Large intestine (tissue), 3 donors: ENCODE data around the gene TLE4. TPM values are rescaled to one million over a fixed set of nuclear protein-coding genes. Genes with fewer than 3 reads are reported as not detected.
"Not testable (repeated sequence)": the region's sequence is repeated elsewhere in the genome, so short reads cannot be mapped to it uniquely, and the experiment has no call there.

Experiments used
- DNase-seq, 2 donors: peaks; one replicate each; pipeline versions ENCODE4 v3.0.0 to v3.0.0-alpha.2; 2013
- H3K27ac ChIP-seq: one replicate; pipeline ENCODE4 v1.5.1; 2013; ENCODE audit warnings: low read length
- H3K27me3 ChIP-seq: 2 replicates; pipeline ENCODE4 v1.6.1; 2013; ENCODE audit warnings: low read length; ENCODE audit not compliant: control insufficient read depth, insufficient read depth
- H3K36me3 ChIP-seq: 2 replicates; pipeline ENCODE4 v1.6.1; 2013; ENCODE audit warnings: low read length; ENCODE audit not compliant: control insufficient read depth, insufficient read depth
- H3K4me1 ChIP-seq: one replicate; pipeline ENCODE4 v1.6.1; 2013; ENCODE audit warnings: low read length; ENCODE audit not compliant: control insufficient read depth, insufficient read depth
- H3K4me3 ChIP-seq: one replicate; pipeline ENCODE4 v1.5.1; 2013; ENCODE audit warnings: low read length
- H3K9me3 ChIP-seq: one replicate; pipeline ENCODE4 v1.6.1; 2013; ENCODE audit warnings: mild to moderate bottlenecking, low read depth, low read length, moderate library complexity; ENCODE audit not compliant: control insufficient read depth
- WGBS: methylation state at CpG from one replicate; pipeline ENCODE4 v1.1.5; 2013; ENCODE audit warnings: low lambda C conversion rate; ENCODE audit not compliant: insufficient coverage; 5-methylcytosine and 5-hydroxymethylcytosine counted together
- polyA plus RNA-seq: library from polyadenylated mRNA; unstranded; fragments of 120-200 nt; gene quantifications from one replicate; pipeline ENCODE4 v1.2.1, GENCODE V29; 2013

Gene TLE4
- polyA plus RNA-seq, 1 donor: 33.3 TPM

DNA sequence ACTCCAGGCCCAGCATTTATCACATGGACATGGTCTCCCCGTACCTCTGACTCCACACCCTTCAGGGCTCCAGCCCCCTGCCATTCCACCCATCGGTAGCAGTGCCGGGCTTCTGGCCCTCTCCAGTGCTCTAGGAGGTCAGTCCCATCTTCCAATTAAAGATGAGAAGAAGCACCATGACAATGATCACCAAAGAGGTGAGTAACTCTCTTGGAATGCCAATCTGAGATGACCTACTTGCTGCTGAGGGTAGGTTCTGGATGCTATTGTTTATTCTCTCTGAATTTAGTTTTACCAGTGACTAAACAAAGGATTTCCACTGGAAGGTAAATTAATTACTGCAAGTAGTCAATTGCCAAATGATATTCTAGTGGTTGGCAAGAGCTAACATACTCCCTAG is 80.8 kb downstream of the TLE4 start:
- WGBS: no CpG with 5 or more reads among the region's 3 CpGs
- no peak overlapping the region for H3K27ac ChIP-seq
- H3K36me3 ChIP-seq: peaks cover 11% of the 10 kb centered on the region
- H3K4me1 ChIP-seq: no peaks in the 10 kb centered on the region
- no peak for DNase-seq
- no peak overlapping the region for H3K4me3 ChIP-seq
- H3K27me3 ChIP-seq: no peaks in the 10 kb centered on the region
- H3K9me3 ChIP-seq: no peaks in the 10 kb centered on the region

DNA sequence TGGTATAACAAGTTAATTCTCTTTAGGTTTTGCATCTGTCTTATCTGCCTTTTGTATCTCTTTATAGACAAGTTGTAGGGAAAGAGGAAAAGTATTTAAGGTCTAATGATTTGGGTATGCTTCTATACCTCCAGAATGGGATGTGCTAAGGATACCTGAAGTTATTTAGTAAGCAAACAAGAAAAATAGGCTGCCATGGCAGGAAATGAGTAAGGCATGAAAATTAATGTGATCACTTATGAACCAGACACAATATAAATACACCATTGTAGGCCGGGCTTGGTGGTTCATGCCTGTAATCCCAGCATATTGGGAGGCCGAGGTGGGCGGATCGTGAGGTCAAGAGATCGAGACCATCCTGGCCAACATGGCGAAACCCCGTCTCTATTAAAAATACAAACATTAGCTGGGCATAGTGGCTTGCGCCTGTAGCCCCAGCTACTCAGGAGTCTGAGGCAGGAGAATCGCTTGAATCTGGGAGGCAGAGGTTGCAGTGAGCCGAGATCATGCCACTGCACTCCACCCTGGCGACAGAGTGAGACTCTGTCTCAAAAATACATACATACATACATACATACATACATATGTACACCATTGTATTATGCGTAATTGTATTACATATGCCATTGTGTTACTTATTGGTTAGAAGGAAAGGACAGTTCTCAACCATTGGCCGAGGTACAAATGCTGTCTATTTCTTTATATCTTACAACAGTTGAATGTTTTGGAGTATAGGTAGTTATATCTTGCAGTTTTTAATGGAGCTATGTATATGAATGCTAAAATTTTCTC is 83.0 kb downstream of the TLE4 start:
- H3K36me3 ChIP-seq: peaks cover 11% of the 10 kb centered on the region
- H3K4me1 ChIP-seq, H3K27ac ChIP-seq, H3K27me3 ChIP-seq, H3K9me3 ChIP-seq, H3K4me3 ChIP-seq, DNase-seq: not testable (repeated sequence)
- WGBS: 100% methylated on average over 2 of the region's 13 CpGs

- H3K36me3 ChIP-seq: peaks cover 11% of the 10 kb centered on the region
- H3K27me3 ChIP-seq: no peaks in the 10 kb centered on the region
- no peak overlapping the region for H3K27ac ChIP-seq
- no peak overlapping the region for H3K4me3 ChIP-seq
- no peaks in the 10 kb centered on the region for H3K4me1 ChIP-seq
- H3K9me3 ChIP-seq: no peaks in the 10 kb centered on the region
- no peak for DNase-seq
These were observed 83.8 kb downstream of the TLE4 start for GRCh38 chr9:79655551-79655950.

GRCh38 chr9:79656169-79656568 is 84.4 kb downstream of the TLE4 start:
- Histone ChIP-seq H3K9me3 (no peaks in the 10 kb centered on the region), H3K27me3 (no peaks in the 10 kb centered on the region), H3K4me3 (no peak overlapping the region), H3K36me3 (peaks cover 11% of the 10 kb centered on the region), H3K27ac (no peak overlapping the region), H3K4me1 (no peaks in the 10 kb centered on the region)
- DNase-seq: no peak
- WGBS: no CpG with 5 or more reads among the region's 5 CpGs

- H3K27me3 ChIP-seq: no peaks in the 10 kb centered on the region
- DNase-seq: no peak
- H3K4me1 ChIP-seq: no peaks in the 10 kb centered on the region
- H3K36me3 ChIP-seq: peaks cover 7% of the 10 kb centered on the region
- H3K4me3 ChIP-seq: no peak overlapping the region
- WGBS: 100% methylated on average over 2 of the region's 2 CpGs
- H3K9me3 ChIP-seq: no peaks in the 10 kb centered on the region
- no peak overlapping the region for H3K27ac ChIP-seq
These were observed 86.1 kb downstream of the TLE4 start for GRCh38 chr9:79657891-79658290.

DNA sequence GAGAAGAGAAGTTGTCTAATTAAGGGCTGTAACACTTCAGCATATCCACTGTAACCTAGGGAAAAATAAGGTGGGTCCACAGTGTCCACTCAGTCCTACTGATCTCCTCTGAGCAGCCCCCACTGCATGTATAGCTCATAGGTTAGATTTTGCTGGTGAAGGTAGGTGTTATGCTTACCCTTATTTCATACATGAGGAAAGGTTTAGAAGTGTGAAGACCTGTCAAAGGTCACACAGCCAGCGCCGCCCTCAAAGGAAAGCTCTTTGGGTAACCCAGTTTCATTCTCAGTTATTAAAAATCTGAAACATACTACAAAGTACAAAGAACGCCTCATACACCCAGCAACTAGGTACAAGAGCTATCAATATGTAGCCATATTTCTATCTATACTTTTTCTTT is 87.2 kb downstream of the TLE4 start:
- no peaks in the 10 kb centered on the region for H3K4me1 ChIP-seq

GRCh38 chr9:79660615-79661014 is 88.8 kb downstream of the TLE4 start:
- Histone ChIP-seq H3K4me1 (no peaks in the 10 kb centered on the region), H3K9me3 (no peaks in the 10 kb centered on the region), H3K36me3 (peaks cover 7% of the 10 kb centered on the region), H3K27me3 (no peaks in the 10 kb centered on the region), H3K4me3 (no peak overlapping the region), H3K27ac (no peak overlapping the region)
- WGBS: 100% methylated on average over 1 of the region's 7 CpGs
- DNase-seq: no peak

More for the DNA sequence above, 87.2 kb downstream of the TLE4 start:
- Histone ChIP-seq H3K36me3 (peaks cover 7% of the 10 kb centered on the region), H3K9me3 (no peaks in the 10 kb centered on the region), H3K27me3 (no peaks in the 10 kb centered on the region), H3K27ac (no peak overlapping the region), H3K4me3 (no peak overlapping the region)
- DNase-seq: no peak
- 73% methylated on average over 3 of the region's 3 CpGs for WGBS

GRCh38 chr9:79661279-79661678 is 89.5 kb downstream of the TLE4 start:
- Histone ChIP-seq H3K27me3 (no peaks in the 10 kb centered on the region), H3K36me3 (peaks cover 5% of the 10 kb centered on the region), H3K9me3 (no peaks in the 10 kb centered on the region), H3K4me3 (no peak overlapping the region), H3K4me1 (no peaks in the 10 kb centered on the region), H3K27ac (no peak overlapping the region)
- DNase-seq: no peak
- WGBS: no CpG with 5 or more reads among the region's 2 CpGs

DNA sequence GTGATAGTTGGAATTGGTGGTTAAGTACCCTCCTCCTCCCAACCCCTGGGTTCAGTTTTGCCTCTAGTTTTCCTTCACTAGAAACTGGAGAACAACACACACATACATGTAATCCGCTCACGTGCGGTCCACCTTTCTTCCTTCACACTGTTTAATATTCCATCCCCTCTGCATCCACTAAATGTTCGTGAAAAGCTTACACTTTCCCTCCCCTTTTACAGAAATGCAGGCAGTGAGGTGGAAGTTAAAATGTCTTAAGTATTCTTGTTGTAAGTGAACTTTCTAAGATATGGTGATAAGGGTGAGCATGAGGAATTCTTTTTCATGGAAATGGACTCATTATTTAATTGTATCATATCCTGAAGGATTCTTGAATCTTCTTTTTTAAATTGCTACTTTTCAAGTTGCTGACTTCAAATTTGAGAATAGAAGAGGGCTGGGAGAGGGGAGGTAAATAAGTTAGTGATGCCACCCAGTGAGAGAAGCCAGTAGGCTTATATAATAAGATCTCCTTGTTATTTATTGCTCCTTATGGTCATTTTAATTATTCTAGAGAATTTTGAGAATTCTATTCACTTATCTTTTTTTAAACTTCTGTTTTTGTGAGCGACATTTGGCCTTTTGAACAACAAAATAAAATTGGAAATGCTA is 90.2 kb downstream of the TLE4 start:
- H3K27me3 ChIP-seq: no peaks in the 10 kb centered on the region
- H3K4me1 ChIP-seq: no peaks in the 10 kb centered on the region
- H3K4me3 ChIP-seq: no peak overlapping the region
- 80% methylated on average over 1 of the region's 5 CpGs for WGBS
- peaks cover 3% of the 10 kb centered on the region for H3K36me3 ChIP-seq
- DNase-seq: no peak
- H3K9me3 ChIP-seq: no peaks in the 10 kb centered on the region
- H3K27ac ChIP-seq: no peak overlapping the region

DNA sequence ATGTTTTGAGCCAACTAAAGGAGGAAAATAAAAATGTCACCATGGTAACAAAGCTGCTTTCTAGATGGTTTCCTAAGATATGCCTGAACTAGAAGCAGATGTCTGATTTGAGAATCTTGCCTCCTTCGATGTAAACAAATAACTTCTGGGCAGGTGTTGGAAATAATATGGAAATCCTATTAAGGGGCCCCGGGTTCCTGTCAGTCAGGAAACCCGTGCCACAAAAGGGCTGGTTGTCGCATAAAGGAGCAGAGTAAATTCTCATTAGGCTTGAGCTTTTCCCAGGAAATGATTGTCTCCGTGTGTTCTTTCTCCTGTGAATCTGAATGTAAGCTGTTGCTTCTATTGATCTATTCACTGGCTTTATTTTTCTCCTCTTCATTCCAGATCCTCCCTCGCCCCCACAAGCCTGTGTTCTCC is 90.8 kb downstream of the TLE4 start:
- 33% methylated on average over 1 of the region's 6 CpGs for WGBS
- Histone ChIP-seq H3K4me1 (no peaks in the 10 kb centered on the region), H3K36me3 (peaks cover 2% of the 10 kb centered on the region), H3K27ac (no peak overlapping the region), H3K27me3 (no peaks in the 10 kb centered on the region), H3K4me3 (no peak overlapping the region), H3K9me3 (no peaks in the 10 kb centered on the region)
- no peak for DNase-seq

DNA sequence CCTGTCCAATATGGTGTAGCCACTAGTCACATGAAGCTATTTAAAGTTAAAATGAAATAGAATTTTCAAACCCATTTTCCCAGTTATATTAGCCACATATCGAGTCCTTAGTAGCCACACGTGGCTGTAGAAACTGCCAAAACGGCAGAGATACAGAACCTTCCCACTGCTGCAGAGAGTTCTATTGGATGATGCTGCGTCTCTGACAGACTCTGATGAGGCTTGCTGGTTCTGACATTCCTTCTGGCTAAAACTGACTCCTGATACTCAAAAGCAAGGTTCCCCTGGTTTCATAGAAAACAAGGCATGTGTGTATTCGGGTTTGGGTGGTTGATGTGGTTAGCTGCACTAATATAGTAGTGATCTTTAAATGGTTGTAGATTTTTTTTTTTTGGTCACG is 91.5 kb downstream of the TLE4 start:
- H3K4me1 ChIP-seq: no peaks in the 10 kb centered on the region
- no peak overlapping the region for H3K4me3 ChIP-seq
- no peaks in the 10 kb centered on the region for H3K9me3 ChIP-seq
- DNase-seq: no peak
- H3K27me3 ChIP-seq: no peaks in the 10 kb centered on the region
- WGBS: 40% methylated on average over 1 of the region's 6 CpGs
- H3K27ac ChIP-seq: no peak overlapping the region
- H3K36me3 ChIP-seq: peaks cover 2% of the 10 kb centered on the region
